Sigmoid colon (tissue), 4 donors: Measurements from ENCODE around the gene MOV10L1.

Source experiments
- POLR2A ChIP-seq, 2 donors: fragments of 450-650 bp; IDR thresholded peaks; one replicate each; pipeline ENCODE4 v1.6.1; 2016; ENCODE audit warnings: antibody characterized with exemption in 2 of 2, mild to moderate bottlenecking in 2 of 2, moderate library complexity in 2 of 2
- POLR2AphosphoS5 ChIP-seq, 4 donors: sonication (generic); formaldehyde crosslinking; IDR thresholded peaks; one replicate each; pipeline ENCODE4 v1.6.1; 2017; ENCODE audit warnings: antibody characterized with exemption in 4 of 4
- TF ChIP-seq, protein P1 (sequence below), 4 experiments: fragments of 450-650 bp in 3 of 4; fragments of 200-600 bp in 1 of 4; IDR thresholded peaks; one replicate each; pipeline ENCODE4 v1.5.1; 2016 to 2019; ENCODE audit warnings: antibody characterized with exemption in 4 of 4, mild to moderate bottlenecking in 3 of 4, moderate library complexity in 2 of 4

DNA sequence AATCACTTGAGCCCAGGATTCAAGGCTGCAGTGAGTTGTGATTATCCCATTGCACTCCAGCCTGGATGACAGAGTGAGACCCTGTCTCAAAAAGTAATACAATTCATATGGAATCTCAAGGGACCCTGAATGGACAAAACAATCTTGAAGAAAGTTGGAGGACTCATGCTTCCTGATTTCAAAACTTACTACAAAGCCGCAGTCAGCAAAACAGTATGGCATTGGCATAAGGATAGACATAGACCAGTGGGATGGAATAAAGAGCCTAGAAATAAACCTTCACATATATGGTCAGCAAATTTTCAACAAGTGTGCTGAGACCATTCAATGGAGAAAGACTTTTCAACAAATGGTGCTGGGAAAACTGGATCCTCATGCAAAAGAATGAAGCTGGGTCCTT lies 113.5 kb downstream of the MOV10L1 start:
- TF ChIP-seq POLR2AphosphoS5 (IDR thresholded peaks at IDR 0.05) (no peak), POLR2A (IDR thresholded peaks at IDR 0.05) (no peak)
- TF ChIP-seq, protein P1, sequence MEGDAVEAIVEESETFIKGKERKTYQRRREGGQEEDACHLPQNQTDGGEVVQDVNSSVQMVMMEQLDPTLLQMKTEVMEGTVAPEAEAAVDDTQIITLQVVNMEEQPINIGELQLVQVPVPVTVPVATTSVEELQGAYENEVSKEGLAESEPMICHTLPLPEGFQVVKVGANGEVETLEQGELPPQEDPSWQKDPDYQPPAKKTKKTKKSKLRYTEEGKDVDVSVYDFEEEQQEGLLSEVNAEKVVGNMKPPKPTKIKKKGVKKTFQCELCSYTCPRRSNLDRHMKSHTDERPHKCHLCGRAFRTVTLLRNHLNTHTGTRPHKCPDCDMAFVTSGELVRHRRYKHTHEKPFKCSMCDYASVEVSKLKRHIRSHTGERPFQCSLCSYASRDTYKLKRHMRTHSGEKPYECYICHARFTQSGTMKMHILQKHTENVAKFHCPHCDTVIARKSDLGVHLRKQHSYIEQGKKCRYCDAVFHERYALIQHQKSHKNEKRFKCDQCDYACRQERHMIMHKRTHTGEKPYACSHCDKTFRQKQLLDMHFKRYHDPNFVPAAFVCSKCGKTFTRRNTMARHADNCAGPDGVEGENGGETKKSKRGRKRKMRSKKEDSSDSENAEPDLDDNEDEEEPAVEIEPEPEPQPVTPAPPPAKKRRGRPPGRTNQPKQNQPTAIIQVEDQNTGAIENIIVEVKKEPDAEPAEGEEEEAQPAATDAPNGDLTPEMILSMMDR (IDR thresholded peaks at IDR 0.05) = no peak
